ENCODE data around the gene TUBB4A. TPM values are rescaled to one million over a fixed set of nuclear protein-coding genes. Genes with fewer than 3 reads are reported as not detected.

Gene TUBB4A
- total and polyA plus RNA-seq, 9 donors: 0.88 to 47.1 (median 3.2) TPM; not detected in 2

DNA sequence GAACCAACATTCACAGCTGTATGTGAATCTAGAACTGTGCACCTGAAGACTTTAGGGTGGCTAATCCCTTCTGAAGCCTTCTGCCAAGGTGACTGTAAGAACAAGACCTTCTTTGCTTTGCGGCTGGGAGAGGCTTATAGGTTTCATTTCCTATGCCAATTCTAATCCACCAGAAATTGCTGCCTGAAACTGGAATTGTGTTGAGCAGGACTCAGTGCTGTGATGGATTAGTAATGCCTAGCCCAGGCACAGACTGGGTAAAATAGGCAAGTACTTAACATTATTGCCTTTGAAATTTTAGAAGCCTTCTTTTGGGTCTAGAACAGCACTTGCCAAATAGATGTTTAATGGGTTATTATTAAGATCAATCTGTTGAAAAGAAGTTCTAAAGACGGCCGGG lies 54.1 kb downstream of the TUBB4A start:
- Histone ChIP-seq H3K9me3 (peaks cover 0 to 8% of the 10 kb centered on the region in 2 donors), H3K4me3 (no peak overlapping the region), H3K27me3 (no peaks in the 10 kb centered on the region), H3K4me1 (ENCODE audit: insufficient read depth) (no peaks in the 10 kb centered on the region), H3K27ac (no peak overlapping the region), H3K36me3 (no peaks in the 10 kb centered on the region)
- TF ChIP-seq POLR2A (IDR thresholded peaks at IDR 0.05): no peak
- no peak for TF ChIP-seq EP300 (IDR thresholded peaks at IDR 0.05)
- TF ChIP-seq, protein P1, sequence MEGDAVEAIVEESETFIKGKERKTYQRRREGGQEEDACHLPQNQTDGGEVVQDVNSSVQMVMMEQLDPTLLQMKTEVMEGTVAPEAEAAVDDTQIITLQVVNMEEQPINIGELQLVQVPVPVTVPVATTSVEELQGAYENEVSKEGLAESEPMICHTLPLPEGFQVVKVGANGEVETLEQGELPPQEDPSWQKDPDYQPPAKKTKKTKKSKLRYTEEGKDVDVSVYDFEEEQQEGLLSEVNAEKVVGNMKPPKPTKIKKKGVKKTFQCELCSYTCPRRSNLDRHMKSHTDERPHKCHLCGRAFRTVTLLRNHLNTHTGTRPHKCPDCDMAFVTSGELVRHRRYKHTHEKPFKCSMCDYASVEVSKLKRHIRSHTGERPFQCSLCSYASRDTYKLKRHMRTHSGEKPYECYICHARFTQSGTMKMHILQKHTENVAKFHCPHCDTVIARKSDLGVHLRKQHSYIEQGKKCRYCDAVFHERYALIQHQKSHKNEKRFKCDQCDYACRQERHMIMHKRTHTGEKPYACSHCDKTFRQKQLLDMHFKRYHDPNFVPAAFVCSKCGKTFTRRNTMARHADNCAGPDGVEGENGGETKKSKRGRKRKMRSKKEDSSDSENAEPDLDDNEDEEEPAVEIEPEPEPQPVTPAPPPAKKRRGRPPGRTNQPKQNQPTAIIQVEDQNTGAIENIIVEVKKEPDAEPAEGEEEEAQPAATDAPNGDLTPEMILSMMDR (IDR thresholded peaks at IDR 0.05): no peak
- DNase-seq: no peak
- intact Hi-C loops (cut with DNase I): no loop called here
- 83 to 95% (median 94%) methylated on average over 3 of the region's 3 CpGs for WGBS, 3 donors

DNA sequence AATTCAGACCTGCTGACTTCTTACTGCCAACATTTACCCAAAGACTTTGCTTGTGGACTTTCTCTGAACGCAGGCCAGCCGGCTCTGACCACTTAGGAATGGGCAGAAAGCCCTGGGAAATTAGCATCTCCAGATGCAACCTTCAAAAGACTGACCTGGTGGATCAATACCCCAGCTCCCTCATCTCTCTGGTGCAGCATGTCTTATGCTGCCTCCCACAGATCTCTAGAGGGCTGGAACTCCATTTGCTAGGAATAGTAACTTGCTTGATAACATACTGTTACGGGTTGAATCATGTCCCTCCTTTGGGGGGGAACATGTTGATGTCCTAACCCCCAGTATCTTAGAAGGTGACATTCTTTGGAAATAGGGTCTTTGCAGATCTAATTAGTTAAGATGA lies 55.7 kb downstream of the TUBB4A start:
- intact Hi-C loops (cut with DNase I): no loop called here
- no peaks in the 10 kb centered on the region for H3K27me3 ChIP-seq
- no peaks in the 10 kb centered on the region for H3K4me1 ChIP-seq (ENCODE audit: insufficient read depth)
- H3K36me3 ChIP-seq: no peaks in the 10 kb centered on the region
- no peak overlapping the region for H3K4me3 ChIP-seq
- H3K27ac ChIP-seq: no peak overlapping the region
- WGBS, 3 donors: 90 to 97% (median 95%) methylated on average over 3 of the region's 3 CpGs
- no peak for TF ChIP-seq EP300 (IDR thresholded peaks at IDR 0.05)
- TF ChIP-seq POLR2A (IDR thresholded peaks at IDR 0.05): no peak
- TF ChIP-seq, protein P1 (IDR thresholded peaks at IDR 0.05): no peak
- H3K9me3 ChIP-seq: peaks cover 0 to 8% of the 10 kb centered on the region in 2 donors
- no peak for DNase-seq

Small RNAs within 50 kb of the gene (small RNA-seq; reads per million reads assigned to genes)
- not detected for gene AC010503.2

Other genes starting within 250 kb of the TUBB4A start
- gene MLLT1, start 222.3 kb downstream of the TUBB4A start, total RNA-seq: 100 to 1,000 TPM in 3 of 7 donors, 10 to 100 TPM in 4; 16.3 to 116 (median 95.8) TPM
- 10 to 100 TPM; 11.1 to 43.7 TPM for gene MLLT1, start 222.3 kb downstream of the TUBB4A start, polyA plus RNA-seq
- under 1 TPM in 3 of 7 donors, not detected in 4; 0.15 to 0.37 (median 0.23) TPM for gene ACER1, start 168.7 kb downstream of the TUBB4A start, total RNA-seq
- under 1 TPM in 1 of 2 donors, not detected in 1; 0.35 TPM for gene ACER1, start 168.7 kb downstream of the TUBB4A start, polyA plus RNA-seq
- 10 to 100 TPM; 43.2 to 78.8 (median 54.1) TPM for gene CLPP, start 140.8 kb downstream of the TUBB4A start, total RNA-seq
- gene CLPP, start 140.8 kb downstream of the TUBB4A start, polyA plus RNA-seq: 10 to 100 TPM; 12.9 to 46.1 TPM
- gene ALKBH7, start 129.5 kb downstream of the TUBB4A start, total RNA-seq: 100 to 1,000 TPM in 3 of 7 donors, 10 to 100 TPM in 4; 66.7 to 118 (median 99.0) TPM
- 10 to 100 TPM in 1 of 2 donors, under 1 TPM in 1; 0.55 to 80.8 TPM for gene ALKBH7, start 129.5 kb downstream of the TUBB4A start, polyA plus RNA-seq
- gene PSPN, start 126.4 kb downstream of the TUBB4A start, total RNA-seq: 1 to 10 TPM in 6 of 7 donors, under 1 TPM in 1; 0.72 to 2.8 (median 2.0) TPM
- gene PSPN, start 126.4 kb downstream of the TUBB4A start, polyA plus RNA-seq: 1 to 10 TPM; 1.2 TPM
- 10 to 100 TPM; 41.2 to 95.0 (median 65.7) TPM for gene GTF2F1, start 109.1 kb downstream of the TUBB4A start, total RNA-seq
- gene GTF2F1, start 109.1 kb downstream of the TUBB4A start, polyA plus RNA-seq: 10 to 100 TPM; 66.9 to 91.5 TPM
- 100 to 1,000 TPM in 5 of 7 donors, 10 to 100 TPM in 2; 56.2 to 260 (median 253) TPM for gene KHSRP, start 77.5 kb downstream of the TUBB4A start, total RNA-seq
- gene KHSRP, start 77.5 kb downstream of the TUBB4A start, polyA plus RNA-seq: 100 to 1,000 TPM; 104 to 160 TPM
- under 1 TPM in 3 of 7 donors, not detected in 4; 0.20 to 0.52 (median 0.43) TPM for gene SLC25A41, start 68.5 kb downstream of the TUBB4A start, total RNA-seq
- under 1 TPM in 1 of 2 donors, not detected in 1; 0.38 TPM for gene SLC25A41, start 68.5 kb downstream of the TUBB4A start, polyA plus RNA-seq
- gene SLC25A23, start 42.5 kb downstream of the TUBB4A start, total RNA-seq: 10 to 100 TPM; 26.7 to 71.3 (median 43.8) TPM
- 10 to 100 TPM; 30.0 to 74.0 TPM for gene SLC25A23, start 42.5 kb downstream of the TUBB4A start, polyA plus RNA-seq
- 10 to 100 TPM in 1 of 7 donors, 1 to 10 TPM in 3, under 1 TPM in 2, not detected in 1; 0.52 to 30.1 (median 2.0) TPM for gene CRB3, start 38.0 kb downstream of the TUBB4A start, total RNA-seq
- gene CRB3, start 38.0 kb downstream of the TUBB4A start, polyA plus RNA-seq: under 1 TPM in 1 of 2 donors, not detected in 1; 0.33 TPM
- gene DENND1C, start 20.5 kb downstream of the TUBB4A start, total RNA-seq: 1 to 10 TPM in 3 of 7 donors, under 1 TPM in 4; 0.72 to 2.3 (median 1.00) TPM
- gene DENND1C, start 20.5 kb downstream of the TUBB4A start, polyA plus RNA-seq: 1 to 10 TPM in 1 of 2 donors, under 1 TPM in 1; 0.63 to 1.2 TPM
- 1 to 10 TPM in 1 of 7 donors, under 1 TPM in 5, not detected in 1; 0.12 to 1.1 (median 0.44) TPM for gene TNFSF9, start 28.7 kb upstream of the TUBB4A start, total RNA-seq
- under 1 TPM; 0.10 to 0.17 TPM for gene TNFSF9, start 28.7 kb upstream of the TUBB4A start, polyA plus RNA-seq
- gene CD70, start 88.8 kb upstream of the TUBB4A start, total RNA-seq: under 1 TPM in 1 of 7 donors, not detected in 6; 0.31 TPM
- not detected for gene CD70, start 88.8 kb upstream of the TUBB4A start, polyA plus RNA-seq
- 1 to 10 TPM in 6 of 7 donors, under 1 TPM in 1; 0.58 to 9.3 (median 3.7) TPM for gene TNFSF14, start 167.9 kb upstream of the TUBB4A start, total RNA-seq
- gene TNFSF14, start 167.9 kb upstream of the TUBB4A start, polyA plus RNA-seq: 1 to 10 TPM; 1.4 to 1.5 TPM
- gene C3, start 218.3 kb upstream of the TUBB4A start, total RNA-seq: 1,000 to 10,000 TPM in 4 of 7 donors, 100 to 1,000 TPM in 3; 130 to 3,887 (median 1,173) TPM
- gene C3, start 218.3 kb upstream of the TUBB4A start, polyA plus RNA-seq: 1,000 to 10,000 TPM in 1 of 2 donors, 100 to 1,000 TPM in 1; 430 to 1,351 TPM
- 10 to 100 TPM; 57.6 to 76.6 (median 61.0) TPM for gene GPR108, start 235.3 kb upstream of the TUBB4A start, total RNA-seq
- gene GPR108, start 235.3 kb upstream of the TUBB4A start, polyA plus RNA-seq: 10 to 100 TPM; 34.0 to 69.9 TPM
- 100 to 1,000 TPM in 4 of 7 donors, 10 to 100 TPM in 3; 57.3 to 149 (median 120) TPM for gene TRIP10, start 237.4 kb upstream of the TUBB4A start, total RNA-seq
- 100 to 1,000 TPM in 1 of 2 donors, 10 to 100 TPM in 1; 98.7 to 106 TPM for gene TRIP10, start 237.4 kb upstream of the TUBB4A start, polyA plus RNA-seq